ENCODE results near the gene ERLIN1. TPM values are rescaled to one million over a fixed set of nuclear protein-coding genes. Genes with fewer than 3 reads are reported as not detected.

Gene ERLIN1
- total RNA-seq, 6 experiments from 2014 or later = 56.9 to 83.1 (median 74.2) TPM

DNA sequence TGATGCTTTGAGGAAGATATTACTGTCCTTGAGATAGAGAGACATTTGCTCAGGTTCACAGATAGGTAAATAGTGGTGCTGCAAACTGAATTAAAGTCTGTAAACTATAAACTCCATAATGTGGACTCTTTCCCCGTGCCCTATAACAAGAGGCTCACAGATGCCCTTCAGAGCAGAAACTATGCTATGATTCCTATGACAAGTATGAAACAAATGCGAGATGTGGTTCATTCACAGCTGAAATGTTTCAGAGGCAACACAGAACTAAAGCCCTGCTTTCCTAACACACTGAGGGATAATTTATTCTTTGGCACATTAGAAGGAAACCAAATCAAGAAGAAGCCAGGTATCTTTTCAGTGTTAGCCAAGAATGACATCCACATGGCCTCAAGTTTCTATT lies 30.2 kb upstream of the ERLIN1 start:
- Mint-ChIP-seq H3K27ac (no peak overlapping the region), H3K36me3 (ENCODE audit: low read depth) (peaks cover 55% of the 10 kb centered on the region), H3K4me1 (ENCODE audit: low read depth) (no peaks in the 10 kb centered on the region), H3K9me3 (no peaks in the 10 kb centered on the region), H3K4me3 (no peak overlapping the region), H3K27me3 (ENCODE audit: insufficient read depth) (no peaks in the 10 kb centered on the region)
- no peak for DNase-seq
- TF ChIP-seq, protein P1, sequence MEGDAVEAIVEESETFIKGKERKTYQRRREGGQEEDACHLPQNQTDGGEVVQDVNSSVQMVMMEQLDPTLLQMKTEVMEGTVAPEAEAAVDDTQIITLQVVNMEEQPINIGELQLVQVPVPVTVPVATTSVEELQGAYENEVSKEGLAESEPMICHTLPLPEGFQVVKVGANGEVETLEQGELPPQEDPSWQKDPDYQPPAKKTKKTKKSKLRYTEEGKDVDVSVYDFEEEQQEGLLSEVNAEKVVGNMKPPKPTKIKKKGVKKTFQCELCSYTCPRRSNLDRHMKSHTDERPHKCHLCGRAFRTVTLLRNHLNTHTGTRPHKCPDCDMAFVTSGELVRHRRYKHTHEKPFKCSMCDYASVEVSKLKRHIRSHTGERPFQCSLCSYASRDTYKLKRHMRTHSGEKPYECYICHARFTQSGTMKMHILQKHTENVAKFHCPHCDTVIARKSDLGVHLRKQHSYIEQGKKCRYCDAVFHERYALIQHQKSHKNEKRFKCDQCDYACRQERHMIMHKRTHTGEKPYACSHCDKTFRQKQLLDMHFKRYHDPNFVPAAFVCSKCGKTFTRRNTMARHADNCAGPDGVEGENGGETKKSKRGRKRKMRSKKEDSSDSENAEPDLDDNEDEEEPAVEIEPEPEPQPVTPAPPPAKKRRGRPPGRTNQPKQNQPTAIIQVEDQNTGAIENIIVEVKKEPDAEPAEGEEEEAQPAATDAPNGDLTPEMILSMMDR (IDR thresholded peaks at IDR 0.05) = no peak

- H3K27me3 Mint-ChIP-seq (ENCODE audit: insufficient read depth) = no peaks in the 10 kb centered on the region
- H3K27ac Mint-ChIP-seq = no peak overlapping the region
- DNase-seq = no peak
- TF ChIP-seq, protein P1 (IDR thresholded peaks at IDR 0.05) = no peak
- H3K9me3 Mint-ChIP-seq = no peaks in the 10 kb centered on the region
- peaks cover 8% of the 10 kb centered on the region for H3K4me1 Mint-ChIP-seq (ENCODE audit: low read depth)
- H3K4me3 Mint-ChIP-seq = no peak overlapping the region
- H3K36me3 Mint-ChIP-seq (ENCODE audit: low read depth) = peaks cover 27% of the 10 kb centered on the region; the same call in 1 of the 2 replicates
Observed at GRCh38 chr10:100209303-100209702, 23.5 kb upstream of the ERLIN1 start.

DNA sequence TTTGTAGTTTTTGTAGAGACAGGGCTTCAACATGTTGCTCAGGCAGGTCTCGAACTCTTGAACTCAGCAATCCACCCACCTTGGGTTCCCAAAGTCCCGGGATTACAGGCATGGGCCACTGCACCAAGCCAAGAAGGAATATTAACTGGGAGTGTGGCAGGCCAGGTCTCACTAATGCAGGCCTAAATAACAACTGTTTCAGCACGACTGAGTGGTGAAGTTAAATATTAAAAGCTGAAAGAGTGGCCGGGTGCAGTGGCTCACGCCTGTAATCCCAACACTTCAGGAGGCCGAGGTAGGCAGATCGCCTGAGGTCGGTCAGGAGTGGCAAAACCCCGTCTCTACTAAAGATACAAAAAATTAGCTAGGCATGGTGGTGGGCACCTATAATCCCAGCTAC lies 22.4 kb upstream of the ERLIN1 start:
- Mint-ChIP-seq H3K27ac (no peak overlapping the region), H3K4me3 (no peak overlapping the region), H3K4me1 (ENCODE audit: low read depth) (peaks cover 8% of the 10 kb centered on the region), H3K27me3 (ENCODE audit: insufficient read depth) (no peaks in the 10 kb centered on the region), H3K36me3 (ENCODE audit: low read depth) (peaks cover 27% of the 10 kb centered on the region; the same call in 1 of the 2 replicates), H3K9me3 (no peaks in the 10 kb centered on the region)
- no peak for DNase-seq
- TF ChIP-seq, protein P1 (IDR thresholded peaks at IDR 0.05) = no peak

DNA sequence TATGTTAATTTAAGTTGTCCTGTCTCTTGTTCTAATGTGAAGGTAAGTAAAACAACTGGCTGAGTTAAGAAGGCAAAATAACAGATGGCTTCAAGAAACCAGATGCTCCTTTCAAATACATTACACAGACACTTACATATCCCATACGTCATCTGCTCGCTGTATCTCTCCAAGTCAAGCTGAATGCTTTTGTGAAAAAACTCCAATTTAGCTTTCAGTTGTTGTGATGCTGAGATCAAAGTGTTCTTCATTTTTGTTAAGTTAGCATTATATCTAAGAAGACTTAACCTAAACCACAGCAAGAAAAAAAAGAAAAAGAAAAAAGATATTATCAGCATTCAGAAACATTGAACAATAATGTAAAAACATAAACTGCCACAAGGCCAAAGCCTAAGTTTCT lies 18.5 kb upstream of the ERLIN1 start:
- TF ChIP-seq, protein P1 (IDR thresholded peaks at IDR 0.05) = no peak
- no peaks in the 10 kb centered on the region for H3K9me3 Mint-ChIP-seq
- H3K4me1 Mint-ChIP-seq (ENCODE audit: low read depth) = peaks cover 4% of the 10 kb centered on the region
- H3K27me3 Mint-ChIP-seq (ENCODE audit: insufficient read depth) = no peaks in the 10 kb centered on the region
- H3K4me3 Mint-ChIP-seq = no peak overlapping the region
- peaks cover 27% of the 10 kb centered on the region for H3K36me3 Mint-ChIP-seq (ENCODE audit: low read depth)
- no peak for DNase-seq
- no peak overlapping the region for H3K27ac Mint-ChIP-seq

GRCh38 chr10:100201549-100201948 lies 15.7 kb upstream of the ERLIN1 start:
- TF ChIP-seq, protein P1 (IDR thresholded peaks at IDR 0.05) = no peak
- Mint-ChIP-seq H3K27me3 (ENCODE audit: insufficient read depth) (no peaks in the 10 kb centered on the region), H3K9me3 (no peaks in the 10 kb centered on the region), H3K4me3 (no peak overlapping the region), H3K27ac (no peak overlapping the region), H3K4me1 (ENCODE audit: low read depth) (no peaks in the 10 kb centered on the region), H3K36me3 (ENCODE audit: low read depth) (peaks cover 33% of the 10 kb centered on the region)
- no peak for DNase-seq

DNA sequence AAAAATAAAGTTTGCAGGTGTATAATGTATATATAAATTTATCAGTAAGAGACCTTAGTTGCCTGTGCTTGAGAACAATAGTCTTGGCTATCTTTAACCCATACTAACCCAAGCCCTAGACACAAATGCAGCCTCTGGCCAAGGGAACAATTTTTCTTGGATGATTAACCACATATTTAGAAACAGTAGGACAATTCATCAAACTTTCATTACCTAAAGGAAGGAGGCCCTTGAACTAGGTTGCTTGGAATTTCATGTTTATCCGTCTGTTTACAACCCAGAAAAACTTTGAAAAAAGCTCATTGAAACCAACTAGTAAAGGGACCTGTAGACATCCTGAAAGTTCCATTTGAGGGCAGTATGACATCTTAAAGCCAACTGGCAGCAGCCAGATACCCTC lies 8.9 kb upstream of the ERLIN1 start:
- no peak for DNase-seq
- H3K9me3 Mint-ChIP-seq = no peaks in the 10 kb centered on the region
- no peak overlapping the region for H3K4me3 Mint-ChIP-seq
- TF ChIP-seq, protein P1 (IDR thresholded peaks at IDR 0.05) = no peak
- H3K4me1 Mint-ChIP-seq (ENCODE audit: low read depth) = no peaks in the 10 kb centered on the region
- no peaks in the 10 kb centered on the region for H3K27me3 Mint-ChIP-seq (ENCODE audit: insufficient read depth)
- peaks cover 20% of the 10 kb centered on the region for H3K36me3 Mint-ChIP-seq (ENCODE audit: low read depth)
- H3K27ac Mint-ChIP-seq = no peak overlapping the region

Data from HFFc6 (cell line).